ENCODE data around the gene RBM39. TPM values are rescaled to one million over a fixed set of nuclear protein-coding genes. Genes with fewer than 3 reads are reported as not detected.

The RBM39 gene
- total and polyA plus RNA-seq, 2 of the 8 experiments (the other 6 are each of a cell fraction or from before 2014, with no cell fraction given), result 78.0 to 219 TPM

- Histone ChIP-seq H3K14ac (ENCODE audit: insufficient read length) (no peak overlapping the region), H3K36me3 (ENCODE audit: control insufficient read depth in 2 of 4, insufficient read depth in 4 of 4, low read length in 3 of 4) (peaks cover 10 to 53% (median 25%) of the 10 kb centered on the region in 4 experiments; a peak in 7 of 8 replicates), H3K23ac (ENCODE audit: insufficient read length) (no peak overlapping the region), H3K4ac (replicated peaks; ENCODE audit: insufficient read length, low read depth, low read length) (no peak overlapping the region), H4K5ac (ENCODE audit: insufficient read length, low read depth, low read length) (no peak overlapping the region), H4K91ac (replicated peaks; ENCODE audit: insufficient read length, low read length) (no peak overlapping the region), H2BK120ac (replicated peaks; ENCODE audit: low read depth, low read length) (no peak overlapping the region), H3K4me2 (ENCODE audit: insufficient read depth in 1 of 2, low read depth in 2 of 2, low read length in 2 of 2) (no peak overlapping the region), H2BK15ac (ENCODE audit: low read length) (no peak overlapping the region), H3K23me2 (ENCODE audit: low read depth, low read length) (no peaks in the 10 kb centered on the region), H3K79me2 (ENCODE audit: control insufficient read depth in 1 of 2, insufficient read depth in 2 of 2, low read length in 2 of 2) (peaks cover 50 to 100% of the 10 kb centered on the region in 2 experiments), H4K8ac (ENCODE audit: extremely low read depth, insufficient read depth, low read length) (no peak overlapping the region), H3K27ac (ENCODE audit: low read depth, low read length) (no peak overlapping the region), H2BK5ac (ENCODE audit: low read depth, low read length) (no peak overlapping the region), H3K18ac (ENCODE audit: extremely low read depth, low read length) (no peak overlapping the region), H2AK5ac (ENCODE audit: low read depth, low read length) (no peak overlapping the region), H3K27me3 (replicated peaks in 1 of 4; ENCODE audit: control insufficient read depth in 3 of 4, extremely low read depth in 1 of 4, insufficient read depth in 3 of 4, low read length in 3 of 4) (no peaks in the 10 kb centered on the region), H4K20me1 (replicated peaks in 1 of 2; ENCODE audit: control insufficient read depth in 1 of 2, insufficient read depth in 2 of 2, low read length in 2 of 2) (peaks cover 34 to 41% of the 10 kb centered on the region in 2 experiments), H3K4me3 (ENCODE audit: extremely low read depth in 1 of 4, insufficient read depth in 2 of 4, low read depth in 3 of 4, low read length in 4 of 4) (no peak overlapping the region), H2BK12ac (ENCODE audit: low read depth, low read length) (no peak overlapping the region), H3K4me1 (replicated peaks in 1 of 4; ENCODE audit: control insufficient read depth in 3 of 4, insufficient read depth in 4 of 4, low read length in 3 of 4) (peaks cover 0 to 2% (median 0%) of the 10 kb centered on the region in 4 experiments; a peak in 1 of 7 replicates), H3K56ac (replicated peaks; ENCODE audit: insufficient read length, low read depth, low read length) (no peak overlapping the region), H2AFZ (ENCODE audit: low read length) (no peak overlapping the region), H2BK20ac (ENCODE audit: low read length) (no peak overlapping the region), H3K9ac (replicated peaks in 1 of 4; ENCODE audit: extremely low read depth in 1 of 4, low read depth in 3 of 4, low read length in 3 of 4) (no peak overlapping the region), H3K79me1 (ENCODE audit: low read depth, low read length) (peaks cover 14% of the 10 kb centered on the region), H3K9me3 (ENCODE audit: insufficient read depth in 2 of 2, low read depth in 1 of 2, low read length in 1 of 2) (no peaks in the 10 kb centered on the region)
- 92% methylated on average over 4 of the region's 4 CpGs; no CpG with 5 or more reads in 1 of the 2 experiments for WGBS, 2 experiments (ENCODE audit: extremely low coverage in 1 of 2, insufficient coverage in 1 of 2, insufficient read length in 1 of 2, insufficient replicate concordance in 2 of 2, low coverage in 1 of 2, low lambda C conversion rate in 2 of 2, missing lambda C conversion rate in 1 of 2)
- DNase-seq (ENCODE audit: low read depth in 1 of 2, low spot score in 2 of 2) (no peak), FAIRE-seq (no peak)
- ChIA-PET CTCF (ENCODE audit: partially characterized antibody) (interaction anchor here (0.5 to 0.9 kb wide), 2 partner anchors 10 to 454 kb away, joined by 3 read pairs; no protein-coding TSS in a partner anchor), POLR2A (ENCODE audit: partially characterized antibody) (interaction anchor here (0.8 to 4.4 kb wide), 6 partner anchors 10 to 132 kb away, joined by 3 to 43 read pairs (median 4); partner anchors contain the start of genes CPNE1 and RBM12)
- TF ChIP-seq CREB1 (IDR thresholded peaks at IDR 0.05) (no peak), SRF (IDR thresholded peaks at IDR 0.05; ENCODE audit: low read depth, low read length) (no peak)
Observed at GRCh38 chr20:35653893-35654292, 88.2 kb downstream of the RBM39 start.

Small RNA genes lying within 50 kb of the gene (small RNA-seq; reads per million reads assigned to genes)
- not detected for gene RF00026 (ENCODE audit: insufficient read depth)

Other genes starting within 250 kb of the RBM39 start
- not detected in 2 replicates for gene C20orf173, start 212.6 kb downstream of the RBM39 start, total RNA-seq (2021; fragmentation: NEBNext Ultra II Directional; extraction: Animal tissue kit (Norgen Biotek cat#: 25700))
- not detected in 2 replicates for gene C20orf173, start 212.6 kb downstream of the RBM39 start, polyA plus RNA-seq (2011; rRNA removed)
- 174 and 178 TPM in 2 replicates for gene ERGIC3, start 200.2 kb downstream of the RBM39 start, total RNA-seq (2021; fragmentation: NEBNext Ultra II Directional; extraction: Animal tissue kit (Norgen Biotek cat#: 25700))
- 341 and 364 TPM in 2 replicates for gene ERGIC3, start 200.2 kb downstream of the RBM39 start, polyA plus RNA-seq (2011; rRNA removed)
- 1.5 and 2.4 TPM in 2 replicates for gene SPAG4, start 126.4 kb downstream of the RBM39 start, total RNA-seq (2021; fragmentation: NEBNext Ultra II Directional; extraction: Animal tissue kit (Norgen Biotek cat#: 25700))
- gene SPAG4, start 126.4 kb downstream of the RBM39 start, polyA plus RNA-seq (2011; rRNA removed), result 6.0 and 8.9 TPM in 2 replicates
- gene CPNE1, start 77.4 kb downstream of the RBM39 start, total RNA-seq (2021; fragmentation: NEBNext Ultra II Directional; extraction: Animal tissue kit (Norgen Biotek cat#: 25700)), result 294 and 299 TPM in 2 replicates
- 346 and 534 TPM in 2 replicates for gene CPNE1, start 77.4 kb downstream of the RBM39 start, polyA plus RNA-seq (2011; rRNA removed)
- gene RBM12, start 77.4 kb downstream of the RBM39 start, total RNA-seq (2021; fragmentation: NEBNext Ultra II Directional; extraction: Animal tissue kit (Norgen Biotek cat#: 25700)), result 175 and 187 TPM in 2 replicates
- gene RBM12, start 77.4 kb downstream of the RBM39 start, polyA plus RNA-seq (2011; rRNA removed), result 207 and 214 TPM in 2 replicates
- gene NFS1, start 42.9 kb downstream of the RBM39 start, total RNA-seq (2021; fragmentation: NEBNext Ultra II Directional; extraction: Animal tissue kit (Norgen Biotek cat#: 25700)), result 25.1 and 26.1 TPM in 2 replicates
- 35.4 and 38.8 TPM in 2 replicates for gene NFS1, start 42.9 kb downstream of the RBM39 start, polyA plus RNA-seq (2011; rRNA removed)
- 164 and 173 TPM in 2 replicates for gene ROMO1, start 42.9 kb downstream of the RBM39 start, total RNA-seq (2021; fragmentation: NEBNext Ultra II Directional; extraction: Animal tissue kit (Norgen Biotek cat#: 25700))
- 702 and 1,070 TPM in 2 replicates for gene ROMO1, start 42.9 kb downstream of the RBM39 start, polyA plus RNA-seq (2011; rRNA removed)
- 70.1 and 70.3 TPM in 2 replicates for gene PHF20, start 29.8 kb upstream of the RBM39 start, total RNA-seq (2021; fragmentation: NEBNext Ultra II Directional; extraction: Animal tissue kit (Norgen Biotek cat#: 25700))
- gene PHF20, start 29.8 kb upstream of the RBM39 start, polyA plus RNA-seq (2011; rRNA removed), result 25.6 and 39.9 TPM in 2 replicates
- 73.1 and 86.0 TPM in 2 replicates for gene SCAND1, start 212.2 kb upstream of the RBM39 start, total RNA-seq (2021; fragmentation: NEBNext Ultra II Directional; extraction: Animal tissue kit (Norgen Biotek cat#: 25700))
- 83.7 and 165 TPM in 2 replicates for gene SCAND1, start 212.2 kb upstream of the RBM39 start, polyA plus RNA-seq (2011; rRNA removed)
- gene CNBD2, start 226.3 kb upstream of the RBM39 start, total RNA-seq (2021; fragmentation: NEBNext Ultra II Directional; extraction: Animal tissue kit (Norgen Biotek cat#: 25700)), result 1.8 and 2.6 TPM in 2 replicates
- 3.2 and 4.5 TPM in 2 replicates for gene CNBD2, start 226.3 kb upstream of the RBM39 start, polyA plus RNA-seq (2011; rRNA removed)